MM.1S (cell line): ENCODE measurements around the gene EGLN2.
"Not testable (repeated sequence)": the region's sequence is repeated elsewhere in the genome, so short reads cannot be mapped to it uniquely, and the experiment has no call there.

Experiments
- DNase-seq: peaks from one replicate; pipeline ENCODE4 v3.0.0-alpha.2; 2015
- H2AFZ ChIP-seq: fragments of 300-600 bp; sonication (generic); 2 replicates; pipeline ENCODE4 v1.6.0; 2016; ENCODE audit warnings: antibody characterized with exemption, low read length
- H3F3A ChIP-seq: fragments of 300-600 bp; sonication (generic); 2 replicates; pipeline ENCODE4 v1.6.1; 2016; ENCODE audit warnings: mild to moderate bottlenecking, antibody characterized with exemption, low read length, moderate library complexity, mixed read lengths; ENCODE audit not compliant: insufficient read depth
- H3K27ac ChIP-seq: fragments of 300-600 bp; sonication (generic); 2 replicates; pipeline ENCODE4 v1.5.1; 2016; ENCODE audit warnings: mild to moderate bottlenecking, low read length
- H3K27me3 ChIP-seq: fragments of 300-600 bp; sonication (generic); replicated peaks from 2 replicates; pipeline ENCODE4 v1.6.0; 2016; ENCODE audit warnings: low read length; ENCODE audit not compliant: insufficient read depth
- H3K36me3 ChIP-seq: fragments of 300-600 bp; sonication (generic); replicated peaks from 2 replicates; pipeline ENCODE4 v1.6.1; 2016; ENCODE audit warnings: mild to moderate bottlenecking, low read length, mixed read lengths; ENCODE audit not compliant: insufficient read depth
- H3K4me1 ChIP-seq: fragments of 300-600 bp; sonication (generic); 2 replicates; pipeline ENCODE4 v1.6.1; 2016; ENCODE audit warnings: low read length, mixed read lengths
- H3K4me2 ChIP-seq: fragments of 300-600 bp; sonication (generic); 2 replicates; pipeline ENCODE4 v1.6.0; 2016; ENCODE audit warnings: low read depth, low read length
- H3K4me3 ChIP-seq: fragments of 300-600 bp; sonication (generic); 2 replicates; pipeline ENCODE4 v1.5.1; 2016; ENCODE audit warnings: low read length, mixed read lengths
- H3K79me2 ChIP-seq: fragments of 300-600 bp; sonication (generic); 2 replicates; pipeline ENCODE4 v1.6.1; 2016; ENCODE audit warnings: mixed run types, low read length, mixed read lengths
- H3K9ac ChIP-seq: fragments of 300-600 bp; sonication (generic); 2 replicates; pipeline ENCODE4 v1.6.1; 2016; ENCODE audit warnings: low read length, mixed read lengths
- H3K9me2 ChIP-seq: fragments of 300-600 bp; sonication (generic); replicated peaks from 2 replicates; pipeline ENCODE4 v1.6.1; 2016; ENCODE audit warnings: mild to moderate bottlenecking, low read length, mixed read lengths; ENCODE audit not compliant: insufficient read depth
- H3K9me3 ChIP-seq: fragments of 300-600 bp; sonication (generic); replicated peaks from 2 replicates; pipeline ENCODE4 v1.6.1; 2016; ENCODE audit warnings: mild to moderate bottlenecking, low read length, mixed read lengths; ENCODE audit not compliant: insufficient read depth
- H4K20me1 ChIP-seq: fragments of 300-600 bp; sonication (generic); 2 replicates; pipeline ENCODE4 v1.6.1; 2016; ENCODE audit warnings: mild to moderate bottlenecking, low read length, moderate library complexity, mixed read lengths; ENCODE audit not compliant: insufficient read depth
- CTCF ChIP-seq: fragments of 300-600 bp; sonication (generic); IDR thresholded peaks from 2 replicates; pipeline ENCODE4 v1.5.1; 2016; ENCODE audit warnings: antibody characterized with exemption, low read length, mixed read lengths
- EZH2 ChIP-seq: fragments of 300-600 bp; sonication (generic); optimal IDR thresholded peaks from 2 replicates; pipeline ENCODE3; 2017; ENCODE audit warnings: low read depth, mild to moderate bottlenecking, antibody characterized with exemption, low read length, mixed read lengths
- EZH2phosphoT487 ChIP-seq: fragments of 300-600 bp; sonication (generic); IDR thresholded peaks from 2 replicates; pipeline ENCODE4 v1.6.1; 2018; ENCODE audit warnings: antibody characterized with exemption, low read length

EGLN2 gene

GRCh38 chr19:40808497-40808896 is 9.5 kb downstream of the EGLN2 start:
- no peak for TF ChIP-seq EZH2phosphoT487
- no peak for TF ChIP-seq EZH2
- TF ChIP-seq CTCF, result no peak
- Histone ChIP-seq H3K9me3 (no peaks in the 10 kb centered on the region), H3K79me2 (peaks cover 5% of the 10 kb centered on the region; the same call in 1 of the 2 replicates), H3K4me1 (peaks cover 3% of the 10 kb centered on the region), H3K4me2 (no peak overlapping the region), H4K20me1 (no peaks in the 10 kb centered on the region; the same call in 1 of the 2 replicates), H3K27ac (no peak overlapping the region), H3K4me3 (no peak overlapping the region), H3K27me3 (peaks cover 4% of the 10 kb centered on the region; the same call in 1 of the 2 replicates), H2AFZ (no peak overlapping the region), H3K36me3 (no peaks in the 10 kb centered on the region), H3K9ac (no peak overlapping the region), H3K9me2 (no peaks in the 10 kb centered on the region), H3F3A (no peaks in the 10 kb centered on the region)
- no peak for DNase-seq

GRCh38 chr19:40809358-40810086 is 10.5 kb downstream of the EGLN2 start:
- TF ChIP-seq CTCF (no peak), EZH2 (no peak), EZH2phosphoT487 (no peak)
- H3K36me3 ChIP-seq, result no peaks in the 10 kb centered on the region
- no peaks in the 10 kb centered on the region for H3F3A ChIP-seq
- no peaks in the 10 kb centered on the region for H3K4me1 ChIP-seq
- H3K79me2 ChIP-seq, result no peaks in the 10 kb centered on the region
- no peak overlapping the region for H3K4me2 ChIP-seq
- H3K9me3 ChIP-seq, result no peaks in the 10 kb centered on the region
- no peaks in the 10 kb centered on the region for H4K20me1 ChIP-seq
- no peak overlapping the region for H2AFZ ChIP-seq
- H3K9me2 ChIP-seq, result no peaks in the 10 kb centered on the region
- H3K4me3 ChIP-seq, result no peak overlapping the region
- no peak for DNase-seq
- no peak overlapping the region for H3K27ac ChIP-seq
- H3K9ac ChIP-seq, result no peak overlapping the region
- peaks cover 4% of the 10 kb centered on the region; the same call in 1 of the 2 replicates for H3K27me3 ChIP-seq

GRCh38 chr19:40810160-40810559 is 11.2 kb downstream of the EGLN2 start:
- H3K4me2 ChIP-seq, result no peak overlapping the region
- H3K79me2 ChIP-seq, result no peaks in the 10 kb centered on the region
- no peak for TF ChIP-seq CTCF
- no peak for TF ChIP-seq EZH2phosphoT487
- TF ChIP-seq EZH2, result no peak
- H3K9ac ChIP-seq, result no peak overlapping the region
- no peaks in the 10 kb centered on the region for H3K4me1 ChIP-seq
- no peaks in the 10 kb centered on the region for H4K20me1 ChIP-seq
- H3K27me3 ChIP-seq, result peaks cover 5% of the 10 kb centered on the region
- no peaks in the 10 kb centered on the region for H3K9me3 ChIP-seq
- no peak overlapping the region for H3K4me3 ChIP-seq
- H3K36me3 ChIP-seq, result no peaks in the 10 kb centered on the region
- H3K9me2 ChIP-seq, result no peaks in the 10 kb centered on the region
- DNase-seq, result no peak
- no peak overlapping the region for H2AFZ ChIP-seq
- no peaks in the 10 kb centered on the region for H3F3A ChIP-seq
- H3K27ac ChIP-seq, result no peak overlapping the region

GRCh38 chr19:40810649-40811408 is 11.8 kb downstream of the EGLN2 start:
- H3K9me3 ChIP-seq, H3K79me2 ChIP-seq, H2AFZ ChIP-seq, H3F3A ChIP-seq, H3K27ac ChIP-seq, H3K36me3 ChIP-seq, H3K9ac ChIP-seq, DNase-seq, H3K27me3 ChIP-seq, H3K9me2 ChIP-seq, H3K4me1 ChIP-seq, H4K20me1 ChIP-seq, H3K4me2 ChIP-seq: not testable (repeated sequence)
- H3K4me3 ChIP-seq, result peak overlapping the region; percentile 29; the same call in 1 of the 2 replicates
